Measurements from ENCODE around the gene TIMM21.

GRCh38 chr18:74153793-74154192, 5.5 kb downstream of the TIMM21 start:
- no peak for TF ChIP-seq CTCF (IDR thresholded peaks at IDR 0.05)
- no peak for TF ChIP-seq POLR2A (IDR thresholded peaks at IDR 0.05)
